Sigmoid colon (tissue), 3 donors: ENCODE results near the gene CLMN.

Experiments used
- POLR2A ChIP-seq, 2 donors: fragments of 450-650 bp; IDR thresholded peaks; one replicate each; pipeline ENCODE4 v1.6.1; 2016; ENCODE audit warnings: antibody characterized with exemption in 2 of 2, mild to moderate bottlenecking in 2 of 2, moderate library complexity in 2 of 2
- TF ChIP-seq, protein P1 (sequence below), 4 experiments: fragments of 450-650 bp in 3 of 4; fragments of 200-600 bp in 1 of 4; IDR thresholded peaks; one replicate each; pipeline ENCODE4 v1.5.1; 2016 to 2019; ENCODE audit warnings: antibody characterized with exemption in 4 of 4, mild to moderate bottlenecking in 3 of 4, moderate library complexity in 2 of 4

DNA sequence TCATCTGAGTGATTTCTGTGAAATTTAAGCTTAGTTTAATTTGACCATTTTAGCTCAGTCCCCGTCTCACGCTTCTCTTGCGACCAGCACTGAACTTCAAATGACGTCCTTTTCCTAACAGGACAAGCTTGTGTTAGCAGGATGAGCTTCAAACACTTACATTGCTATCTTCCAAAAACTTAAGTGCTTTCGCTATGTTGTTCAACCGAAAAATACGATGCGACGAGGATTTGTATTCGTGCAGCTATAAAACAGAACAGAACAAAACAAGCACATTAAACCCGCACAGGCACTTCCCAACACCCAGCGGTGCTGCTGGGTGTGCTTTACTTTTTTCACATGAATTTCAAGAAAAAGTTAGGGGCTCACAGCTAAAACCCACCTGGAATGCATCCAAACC, 98.2 kb downstream of the CLMN start:
- TF ChIP-seq POLR2A (IDR thresholded peaks at IDR 0.05) = no peak
- TF ChIP-seq, protein P1, sequence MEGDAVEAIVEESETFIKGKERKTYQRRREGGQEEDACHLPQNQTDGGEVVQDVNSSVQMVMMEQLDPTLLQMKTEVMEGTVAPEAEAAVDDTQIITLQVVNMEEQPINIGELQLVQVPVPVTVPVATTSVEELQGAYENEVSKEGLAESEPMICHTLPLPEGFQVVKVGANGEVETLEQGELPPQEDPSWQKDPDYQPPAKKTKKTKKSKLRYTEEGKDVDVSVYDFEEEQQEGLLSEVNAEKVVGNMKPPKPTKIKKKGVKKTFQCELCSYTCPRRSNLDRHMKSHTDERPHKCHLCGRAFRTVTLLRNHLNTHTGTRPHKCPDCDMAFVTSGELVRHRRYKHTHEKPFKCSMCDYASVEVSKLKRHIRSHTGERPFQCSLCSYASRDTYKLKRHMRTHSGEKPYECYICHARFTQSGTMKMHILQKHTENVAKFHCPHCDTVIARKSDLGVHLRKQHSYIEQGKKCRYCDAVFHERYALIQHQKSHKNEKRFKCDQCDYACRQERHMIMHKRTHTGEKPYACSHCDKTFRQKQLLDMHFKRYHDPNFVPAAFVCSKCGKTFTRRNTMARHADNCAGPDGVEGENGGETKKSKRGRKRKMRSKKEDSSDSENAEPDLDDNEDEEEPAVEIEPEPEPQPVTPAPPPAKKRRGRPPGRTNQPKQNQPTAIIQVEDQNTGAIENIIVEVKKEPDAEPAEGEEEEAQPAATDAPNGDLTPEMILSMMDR (IDR thresholded peaks at IDR 0.05) = no peak
